H9 (cell line): ENCODE measurements around the gene ARPC1A. TPM values are rescaled to one million over a fixed set of nuclear protein-coding genes. Genes with fewer than 3 reads are reported as not detected.

Source experiments
- DNase-seq: peaks from one replicate; pipeline ENCODE4 v3.0.0-alpha.2; 2017
- H2AFZ ChIP-seq: one replicate; pipeline ENCODE4 v1.6.1; 2013; ENCODE audit warnings: mild to moderate bottlenecking, low read length, control low read depth, moderate library complexity
- H2AK5ac ChIP-seq: 2 replicates; pipeline ENCODE4 v1.6.1; 2013; ENCODE audit warnings: low read length, control low read depth, mixed read lengths; ENCODE audit not compliant: insufficient read length
- H2BK120ac ChIP-seq: one replicate; pipeline ENCODE4 v1.6.1; 2013; ENCODE audit warnings: low read depth, mild to moderate bottlenecking, low read length, control low read depth, inconsistent platforms; ENCODE audit not compliant: poor library complexity, severe bottlenecking
- H2BK12ac ChIP-seq: 2 replicates; pipeline ENCODE4 v1.6.1; 2013; ENCODE audit warnings: low read length, control low read depth, mixed read lengths, low read depth; ENCODE audit not compliant: insufficient read length
- H2BK15ac ChIP-seq: 2 replicates; pipeline ENCODE4 v1.6.1; 2013; ENCODE audit warnings: low read depth, low read length, control low read depth
- H2BK20ac ChIP-seq: one replicate; pipeline ENCODE4 v1.6.1; 2013; ENCODE audit warnings: low read depth, mild to moderate bottlenecking, low read length, control low read depth, inconsistent platforms; ENCODE audit not compliant: poor library complexity, severe bottlenecking
- H2BK5ac ChIP-seq: 2 replicates; pipeline ENCODE4 v1.6.1; 2013; ENCODE audit warnings: low read length, control low read depth, mixed read lengths; ENCODE audit not compliant: insufficient read length
- H3K14ac ChIP-seq: 2 replicates; pipeline ENCODE4 v1.6.1; 2013; ENCODE audit warnings: low read length, control low read depth; ENCODE audit not compliant: insufficient read depth
- H3K18ac ChIP-seq: 2 replicates; pipeline ENCODE4 v1.6.1; 2013; ENCODE audit warnings: low read depth, mild to moderate bottlenecking, mixed read lengths, low read length, control low read depth; ENCODE audit not compliant: insufficient read length
- H3K23ac ChIP-seq: 2 replicates; pipeline ENCODE4 v1.6.1; 2013; ENCODE audit warnings: low read length, control low read depth, mixed read lengths, low read depth; ENCODE audit not compliant: insufficient read length
- H3K23me2 ChIP-seq: 2 replicates; pipeline ENCODE4 v1.6.1; 2013; ENCODE audit warnings: low read depth, mild to moderate bottlenecking, mixed read lengths, low read length, control low read depth; ENCODE audit not compliant: insufficient read length, poor library complexity, severe bottlenecking
- H3K27ac ChIP-seq: 2 replicates; pipeline ENCODE4 v1.5.1; 2013; ENCODE audit warnings: low read length, control low read depth, mixed read lengths, low read depth; ENCODE audit not compliant: insufficient read length
- H3K27me3 ChIP-seq: 2 replicates; pipeline ENCODE4 v1.6.1; 2013; ENCODE audit warnings: low read length, control low read depth, inconsistent platforms; ENCODE audit not compliant: insufficient read depth
- H3K4ac ChIP-seq: 2 replicates; pipeline ENCODE4 v1.6.1; 2013; ENCODE audit warnings: low read depth, mild to moderate bottlenecking, control low read depth, inconsistent platforms, low read length, moderate library complexity
- H3K4me1 ChIP-seq: 2 replicates; pipeline ENCODE4 v1.6.1; 2013; ENCODE audit warnings: low read length, control low read depth, inconsistent platforms; ENCODE audit not compliant: insufficient read depth
- H3K4me2 ChIP-seq: 2 replicates; pipeline ENCODE4 v1.6.1; 2013; ENCODE audit warnings: low read length, control low read depth, mixed read lengths; ENCODE audit not compliant: insufficient read length, insufficient read depth
- H3K56ac ChIP-seq: 2 replicates; pipeline ENCODE4 v1.6.1; 2013; ENCODE audit warnings: low read depth, mild to moderate bottlenecking, mixed read lengths, low read length, control low read depth; ENCODE audit not compliant: insufficient read length
- H3K79me1 ChIP-seq: 2 replicates; pipeline ENCODE4 v1.6.1; 2013; ENCODE audit warnings: low read depth, mild to moderate bottlenecking, moderate library complexity, low read length, control low read depth, inconsistent platforms; ENCODE audit not compliant: insufficient read depth, poor library complexity, severe bottlenecking
- H3K79me2 ChIP-seq: 2 replicates; pipeline ENCODE4 v1.6.1; 2013; ENCODE audit warnings: low read length, control low read depth, inconsistent platforms; ENCODE audit not compliant: insufficient read depth
- H3K9ac ChIP-seq: 2 replicates; pipeline ENCODE4 v1.6.1; 2013; ENCODE audit warnings: low read length, control low read depth, mixed read lengths; ENCODE audit not compliant: insufficient read length; ENCODE audit errors: extremely low read depth
- H3K9me3 ChIP-seq: one replicate; pipeline ENCODE4 v1.6.1; 2013; ENCODE audit warnings: low read depth, low read length, inconsistent platforms; ENCODE audit not compliant: control insufficient read depth
- H3T11ph ChIP-seq: one replicate; pipeline ENCODE4 v1.6.1; 2013; ENCODE audit warnings: mild to moderate bottlenecking, low read length, control low read depth, inconsistent platforms
- H4K20me1 ChIP-seq: one replicate; pipeline ENCODE4 v1.6.1; 2013; ENCODE audit not compliant: control insufficient read depth, insufficient read length, insufficient read depth
- H4K5ac ChIP-seq: 2 replicates; pipeline ENCODE4 v1.6.1; 2013; ENCODE audit warnings: low read depth, mild to moderate bottlenecking, mixed read lengths, low read length, control low read depth; ENCODE audit not compliant: insufficient read length
- H4K8ac ChIP-seq: replicated peaks from 2 replicates; pipeline ENCODE4 v1.6.1; 2013; ENCODE audit warnings: low read length, control low read depth, mixed read lengths, low read depth; ENCODE audit not compliant: insufficient read length
- H4K91ac ChIP-seq: 2 replicates; pipeline ENCODE4 v1.6.1; 2013; ENCODE audit warnings: low read depth, mild to moderate bottlenecking, moderate library complexity, mixed read lengths, low read length, control low read depth; ENCODE audit not compliant: insufficient read length
- H3K27ac Mint-ChIP-seq, 3 experiments: 2 replicates in 2 of 3; 3 replicates in 1 of 3; pipeline ENCODE4 v1.8.0; 2020 to 2021; ENCODE audit warnings: mixed read lengths in 3 of 3, mild to moderate bottlenecking in 1 of 3, moderate library complexity in 1 of 3
- H3K27me3 Mint-ChIP-seq: 2 replicates; pipeline ENCODE4 v1.8.0; 2021; ENCODE audit warnings: low read depth, mild to moderate bottlenecking, moderate library complexity, mixed read lengths
- H3K36me3 Mint-ChIP-seq, 3 experiments: 2 replicates in 2 of 3; 3 replicates in 1 of 3; pipeline ENCODE4 v1.8.0; 2020 to 2021; ENCODE audit warnings: low read depth in 3 of 3, mixed read lengths in 3 of 3; ENCODE audit not compliant: insufficient read depth in 1 of 3
- H3K4me1 Mint-ChIP-seq, 2 experiments: 2 replicates each; pipeline ENCODE4 v1.8.0; 2020; ENCODE audit warnings: mixed read lengths in 2 of 2
- H3K4me3 Mint-ChIP-seq, 2 experiments: 2 replicates in 1 of 2; 3 replicates in 1 of 2; pipeline ENCODE4 v1.8.0; 2020 to 2021; ENCODE audit warnings: mild to moderate bottlenecking in 2 of 2, mixed read lengths in 2 of 2, moderate library complexity in 1 of 2
- H3K9me3 Mint-ChIP-seq, 2 experiments: 2 replicates in 1 of 2; 3 replicates in 1 of 2; pipeline ENCODE4 v1.8.0; 2020; ENCODE audit warnings: mild to moderate bottlenecking in 2 of 2, mixed read lengths in 2 of 2, moderate library complexity in 1 of 2
- CTCF ChIP-seq: fragments of 200-600 bp; sonication (generic); conservative IDR thresholded peaks from 3 replicates; pipeline ENCODE4 v1.8.0; 2021; ENCODE audit warnings: antibody characterized with exemption, mild to moderate bottlenecking
- WGBS: extraction: QIAGEN DNeasy Blood & Tissue Kit; methylation state at CpG from one replicate; pipeline ENCODE4 v1.1.7; 2013; ENCODE audit warnings: missing lambda C conversion rate, low lambda C conversion rate, mixed read lengths; ENCODE audit not compliant: insufficient read length; ENCODE audit errors: extremely low coverage; 5-methylcytosine and 5-hydroxymethylcytosine counted together
- total RNA-seq: library from RNA; stranded (reverse); gene quantifications from 2 replicates; pipeline ENCODE4 v1.2.1, GENCODE V29; 2021

ARPC1A gene
- total RNA-seq, 1 experiment from 2014 or later, result 169 TPM

GRCh38 chr7:99408379-99409191 lies 82.9 kb downstream of the ARPC1A start, which contains the start of the genes BUD31 and PDAP1:
Gene BUD31 (plus strand): TSS chr7:99408969. CDS start chr7:99411093, 2,124 bp downstream.
Gene PDAP1 (minus strand): TSS chr7:99408597. CDS start chr7:99408548, 49 bp downstream.
- DNase-seq, result peak; percentile 95
- Histone ChIP-seq H3K4me1 (no peaks in the 10 kb centered on the region), H3T11ph (peak within 1 kb of the TSS; percentile 81), H3K27me3 (no peaks in the 10 kb centered on the region), H3K27ac (peak within 1 kb of the TSS; percentile 94), H3K4ac (no peak within 1 kb of the TSS; the same call in 1 of the 2 replicates), H2BK120ac (peak within 1 kb of the TSS; percentile 92), H4K8ac (peak within 1 kb of the TSS; percentile 100), H2AFZ (peak within 1 kb of the TSS; percentile 80), H2AK5ac (no peak within 1 kb of the TSS), H3K23me2 (peaks cover 16% of the 10 kb centered on the region), H3K14ac (peak within 1 kb of the TSS; percentile 100), H3K4me2 (peak within 1 kb of the TSS; percentile 91), H4K91ac (no peak within 1 kb of the TSS), H3K79me2 (peaks cover 36% of the 10 kb centered on the region), H2BK15ac (no peak within 1 kb of the TSS), H3K23ac (no peak within 1 kb of the TSS), H2BK20ac (no peak within 1 kb of the TSS), H3K9me3 (no peaks in the 10 kb centered on the region), H2BK12ac (peak within 1 kb of the TSS; percentile 85), H3K9ac (peak within 1 kb of the TSS; percentile 97), H3K79me1 (peaks cover 12% of the 10 kb centered on the region), H4K20me1 (no peaks in the 10 kb centered on the region), H2BK5ac (peak within 1 kb of the TSS; percentile 100), H4K5ac (peak within 1 kb of the TSS; percentile 99), H3K18ac (peak within 1 kb of the TSS; percentile 100), H3K56ac (peak within 1 kb of the TSS; percentile 91)
- Mint-ChIP-seq H3K4me1 (peaks cover 19 to 23% of the 10 kb centered on the region in 2 experiments), H3K27ac (peak within 1 kb of the TSS; percentile 96 to 99 (median 98)), H3K9me3 (no peaks in the 10 kb centered on the region), H3K36me3 (peaks cover 34 to 60% (median 52%) of the 10 kb centered on the region in 3 experiments; a peak in 6 of 7 replicates), H3K4me3 (peak within 1 kb of the TSS; percentile 95 to 96), H3K27me3 (no peaks in the 10 kb centered on the region)
- WGBS, result no CpG with 5 or more reads among the region's 72 CpGs
- TF ChIP-seq CTCF, result no peak
